ENCODE results near the gene C15orf62.

- TF ChIP-seq CTCF (IDR thresholded peaks at IDR 0.05; ENCODE audit: low read depth, low read length) (no peak), EZH2phosphoT487 (IDR thresholded peaks at IDR 0.05; ENCODE audit: low read depth) (no peak)
These were observed 49.3 kb downstream of the C15orf62 start for GRCh38 chr15:40819048-40819447.
